NK-92 treated with Interleukin-12 subunit alpha and Interleukin-12 subunit beta, amount 100 ng/mL, for 24 hours (cell line): Measurements from ENCODE around the gene PNPLA7.
A peak's percentile ranks its signal among the peaks of the same experiment; 100 is the strongest.

Source experiments
- DNase-seq: peaks from one replicate; lab custom pipeline; 2025; lab: John Stamatoyannopoulos, UW

Gene PNPLA7

DNA sequence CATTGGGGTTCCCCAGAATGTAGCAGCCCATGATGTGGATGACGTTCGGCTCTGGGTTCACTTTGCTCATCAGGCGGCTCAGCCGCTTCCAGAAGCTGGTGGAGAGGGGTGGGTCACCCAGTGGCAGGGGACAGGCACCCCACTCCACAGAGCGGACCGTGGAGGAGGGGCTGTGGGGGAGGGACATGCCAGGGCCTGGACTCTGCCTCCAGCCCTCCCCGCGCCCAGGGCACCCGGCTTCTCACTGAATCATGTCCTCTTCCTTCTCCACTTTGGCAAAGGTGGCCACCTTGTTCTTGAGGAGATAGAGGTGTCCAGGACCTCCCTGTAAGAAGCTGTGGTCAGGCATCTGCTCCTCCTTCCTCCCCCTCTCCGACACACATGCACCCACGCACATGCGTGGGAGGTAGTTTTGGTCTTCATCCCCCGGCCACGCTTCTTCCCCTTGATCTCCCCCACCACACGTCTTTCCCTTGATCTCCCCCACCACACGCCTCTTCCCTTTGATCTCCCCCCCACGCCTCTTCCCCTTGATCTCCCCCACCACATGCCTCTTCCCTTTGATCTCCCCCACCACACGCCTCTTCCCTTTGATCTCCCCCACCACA, 100.2 kb downstream of the PNPLA7 start:
- no peak for DNase-seq

DNA sequence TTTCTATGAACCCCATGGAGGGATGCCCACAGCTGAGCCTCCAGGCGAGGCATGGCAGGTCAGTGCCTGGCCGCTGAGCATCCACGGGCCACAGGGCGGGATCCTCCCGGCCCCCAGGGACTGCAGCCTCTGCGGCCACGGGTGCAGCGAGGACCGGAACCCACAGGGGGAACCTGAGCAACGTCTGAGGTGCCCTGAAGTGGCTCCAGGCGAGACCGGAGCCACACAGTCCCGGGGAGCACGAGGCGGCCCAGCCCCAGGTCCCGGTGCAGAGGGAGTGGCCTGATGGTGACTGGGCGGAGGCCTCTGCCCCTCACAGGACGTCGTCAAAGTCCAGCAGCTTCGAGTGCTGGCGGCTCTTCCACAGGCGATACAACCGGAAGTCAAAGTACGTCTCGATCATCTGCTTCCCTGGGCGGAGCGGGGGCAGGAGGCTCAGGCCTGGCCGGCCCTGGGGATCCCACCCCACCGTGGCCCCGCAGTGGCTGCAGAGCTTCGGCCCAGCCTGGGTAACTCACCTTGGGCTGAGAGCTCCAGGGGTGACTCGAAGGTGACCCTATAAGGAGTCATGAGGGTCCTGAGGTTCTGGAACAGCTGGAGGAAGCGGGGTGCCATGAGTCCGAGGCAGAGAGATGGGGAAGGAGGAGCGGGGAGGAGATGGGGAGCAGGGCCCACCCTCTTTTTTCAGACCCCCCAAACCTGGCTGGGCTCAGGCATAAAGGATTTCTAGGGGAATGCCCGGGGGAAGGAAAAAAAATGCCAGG, 100.9 kb downstream of the PNPLA7 start:
- no peak for DNase-seq

DNA sequence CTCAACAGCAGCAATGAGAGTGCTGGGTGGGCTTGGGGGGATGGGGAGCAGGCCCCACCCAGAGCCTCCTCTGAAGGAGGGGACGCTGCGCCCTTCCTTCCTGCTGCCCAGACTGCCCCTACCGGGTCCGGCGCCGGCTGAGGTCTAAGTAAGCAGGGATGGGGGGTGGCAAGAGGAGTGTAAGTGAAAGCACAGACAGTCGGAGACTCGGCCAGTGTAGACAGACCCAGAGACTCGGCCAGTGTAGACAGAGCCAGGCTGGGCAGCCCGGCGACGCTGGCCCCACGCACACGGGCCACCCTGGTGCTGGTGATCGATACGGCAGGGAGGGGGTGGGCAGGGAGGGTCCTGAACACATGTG, 101.6 kb downstream of the PNPLA7 start:
- DNase-seq: no peak

DNA sequence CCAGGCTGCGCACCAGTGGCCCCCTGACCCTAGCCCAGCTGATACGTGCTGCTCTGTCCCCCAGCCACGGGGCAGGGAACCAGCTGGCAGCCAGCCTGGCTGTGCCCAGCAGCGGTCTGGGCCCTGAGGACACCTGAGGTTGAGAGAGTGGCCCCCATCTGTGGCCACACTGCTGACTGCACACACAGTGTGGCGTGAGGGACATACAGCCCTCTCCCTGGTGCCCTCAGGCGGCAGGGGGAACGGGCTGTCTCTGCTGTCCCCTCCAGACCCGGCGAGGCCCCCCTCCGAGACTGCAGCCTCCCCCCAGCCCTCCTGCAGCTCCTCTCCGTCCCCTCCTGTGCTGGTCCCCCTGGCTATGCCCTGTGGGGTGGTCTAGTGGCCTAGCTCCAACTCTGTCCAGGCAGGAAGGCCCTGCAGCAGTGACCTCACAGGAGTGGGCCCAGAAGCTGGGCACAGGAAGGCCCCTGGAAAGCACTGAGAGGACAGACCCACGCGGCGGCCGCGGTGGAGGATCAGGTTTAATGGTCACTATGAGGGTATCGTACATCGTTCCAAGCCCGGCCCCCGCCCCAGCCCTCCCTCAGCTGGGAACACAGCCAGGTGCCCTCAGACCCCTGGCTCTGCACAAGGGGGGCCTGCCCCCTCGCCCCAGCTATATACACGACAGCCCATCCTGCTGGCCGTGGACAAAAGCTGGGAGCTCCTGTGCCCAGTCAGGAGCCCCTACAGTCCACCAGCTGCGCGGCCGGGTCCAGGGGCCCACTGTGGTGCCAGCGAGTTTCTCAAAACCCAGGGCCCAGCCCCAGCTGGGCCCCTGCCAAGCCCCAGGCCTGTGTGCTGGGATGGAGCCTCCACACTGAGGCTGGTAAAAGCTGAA, 102.2 kb downstream of the PNPLA7 start:
- no peak for DNase-seq

DNA sequence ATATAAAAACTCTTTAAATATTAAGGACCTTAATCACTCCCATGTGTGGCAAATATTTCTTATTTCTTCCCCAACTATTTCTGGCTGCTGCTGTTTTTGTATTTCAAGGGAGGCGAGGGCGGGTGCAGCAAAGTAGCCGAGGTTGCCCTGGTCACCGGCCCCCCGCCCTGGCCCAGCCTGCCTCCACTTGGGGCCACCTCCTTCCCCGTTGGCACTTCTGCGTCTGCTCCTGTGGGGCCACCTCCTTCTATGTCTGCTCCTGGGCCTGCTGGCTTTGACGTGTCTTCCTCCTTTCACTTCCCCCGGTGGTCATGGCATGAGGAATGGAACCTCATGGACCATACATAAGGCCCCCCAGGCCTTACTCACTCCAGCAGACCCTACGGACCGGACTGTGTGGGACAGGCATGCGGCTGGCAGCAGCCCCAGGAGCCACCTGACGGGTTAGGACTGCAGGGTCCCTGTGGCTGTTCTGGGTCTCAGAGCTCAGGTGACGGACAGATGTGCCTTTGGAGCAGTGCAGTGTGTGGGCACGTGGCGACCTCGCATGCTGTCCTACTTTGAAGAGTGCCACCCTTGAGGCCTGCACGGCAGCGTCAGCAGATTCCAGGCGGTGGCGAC, 103.2 kb downstream of the PNPLA7 start:
- DNase-seq: no peak

DNA sequence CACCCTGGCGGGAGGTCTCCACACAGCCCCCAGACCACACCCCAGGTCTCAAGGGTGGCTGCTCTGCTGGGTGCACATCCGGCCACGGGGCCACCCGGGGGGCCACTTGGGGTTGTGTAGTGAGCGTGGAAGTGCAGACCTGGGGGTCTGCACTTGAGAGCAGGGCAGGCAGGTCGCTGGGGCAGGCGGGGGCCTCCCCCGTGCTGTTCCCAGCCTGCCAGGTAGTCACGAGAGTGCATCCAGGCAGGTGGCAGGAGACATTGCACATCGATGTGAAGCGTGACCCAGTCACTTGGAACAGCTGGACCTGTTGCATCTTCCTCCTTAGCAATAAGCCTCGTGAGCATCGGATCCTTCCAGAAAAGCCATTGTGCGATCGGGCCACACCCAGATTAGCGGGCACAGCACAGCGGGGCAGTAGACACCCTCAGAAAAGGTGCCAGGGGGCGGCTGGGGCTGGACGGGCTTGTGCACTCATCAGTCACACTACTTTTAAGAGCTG, 104.2 kb downstream of the PNPLA7 start:
- no peak for DNase-seq

DNA sequence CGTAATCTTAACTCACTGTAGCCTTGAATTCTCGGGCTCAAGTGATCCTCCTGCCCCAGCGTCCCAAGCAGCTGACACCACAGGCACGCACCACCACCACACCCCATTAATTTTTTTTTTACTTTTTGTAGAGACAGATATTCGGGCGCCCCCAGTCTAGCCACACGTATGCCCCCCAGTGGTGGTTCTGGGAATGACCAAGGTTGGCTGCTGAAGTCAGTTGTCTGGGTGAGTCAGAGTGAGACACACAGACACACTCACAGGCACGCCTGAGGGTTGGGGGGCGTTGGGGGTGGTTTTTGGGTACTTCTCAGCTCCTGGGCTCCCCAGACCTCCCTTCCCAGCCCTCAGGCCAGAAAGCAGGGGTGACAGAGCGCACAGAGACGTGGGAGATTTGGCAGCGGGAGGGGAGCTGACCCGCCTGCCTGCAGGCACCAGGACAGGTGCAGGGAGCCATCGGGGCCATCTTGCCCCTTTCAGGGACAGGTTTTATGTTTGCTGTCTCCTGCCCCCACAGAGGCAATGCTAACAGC, 104.9 kb downstream of the PNPLA7 start:
- peak; percentile 50 for DNase-seq

DNA sequence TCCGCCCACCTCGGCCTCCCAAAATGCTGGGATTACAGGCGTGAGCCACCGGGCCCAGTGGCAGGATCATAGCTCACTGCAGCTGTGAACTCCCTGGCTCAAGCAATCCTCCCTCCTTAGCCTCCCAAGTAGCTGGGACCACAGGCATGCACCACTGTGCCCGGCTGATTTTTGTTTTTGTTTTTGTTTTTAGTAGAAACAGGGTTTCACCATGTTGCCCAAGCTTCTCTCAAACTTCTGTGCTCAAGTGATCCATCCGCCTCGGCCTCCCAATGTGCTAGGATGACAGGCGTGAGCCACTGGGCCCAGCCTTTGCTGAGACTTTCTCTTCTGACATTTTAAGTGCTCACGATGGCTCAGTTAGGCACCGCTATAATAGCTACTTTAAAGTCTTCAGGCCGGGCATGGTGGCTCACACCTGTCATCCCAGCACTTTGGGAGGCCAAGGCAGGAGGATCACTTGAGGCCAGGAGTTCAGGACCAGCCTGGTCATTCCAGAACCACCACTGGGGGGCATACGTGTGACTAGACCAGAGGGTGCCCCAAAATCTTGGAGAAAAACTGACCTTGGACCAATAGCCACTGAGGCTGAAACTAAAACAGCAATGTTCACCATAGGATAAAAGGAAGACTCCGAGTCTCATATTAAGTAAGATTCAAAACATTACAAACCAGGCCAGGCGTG, 106.0 kb downstream of the PNPLA7 start:
- DNase-seq: no peak

DNA sequence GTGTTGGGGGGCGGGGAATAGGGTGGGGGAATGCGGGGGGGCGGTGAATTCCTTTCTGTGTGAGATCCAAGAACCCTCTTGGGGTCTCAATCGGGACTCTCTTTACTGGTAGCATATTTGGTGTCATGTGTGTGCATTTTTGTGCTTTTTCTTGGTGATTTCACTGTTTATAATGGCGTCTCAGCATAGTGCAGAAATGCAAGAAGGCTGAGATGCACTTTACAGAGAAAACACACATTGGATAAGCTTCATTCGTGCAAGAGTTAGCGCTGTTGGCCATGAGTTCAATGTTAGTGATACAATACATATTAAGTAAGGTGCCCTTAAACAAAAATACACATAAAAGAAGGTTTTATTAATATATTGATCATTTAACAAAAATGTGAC, 108.3 kb downstream of the PNPLA7 start:
- no peak for DNase-seq

DNA sequence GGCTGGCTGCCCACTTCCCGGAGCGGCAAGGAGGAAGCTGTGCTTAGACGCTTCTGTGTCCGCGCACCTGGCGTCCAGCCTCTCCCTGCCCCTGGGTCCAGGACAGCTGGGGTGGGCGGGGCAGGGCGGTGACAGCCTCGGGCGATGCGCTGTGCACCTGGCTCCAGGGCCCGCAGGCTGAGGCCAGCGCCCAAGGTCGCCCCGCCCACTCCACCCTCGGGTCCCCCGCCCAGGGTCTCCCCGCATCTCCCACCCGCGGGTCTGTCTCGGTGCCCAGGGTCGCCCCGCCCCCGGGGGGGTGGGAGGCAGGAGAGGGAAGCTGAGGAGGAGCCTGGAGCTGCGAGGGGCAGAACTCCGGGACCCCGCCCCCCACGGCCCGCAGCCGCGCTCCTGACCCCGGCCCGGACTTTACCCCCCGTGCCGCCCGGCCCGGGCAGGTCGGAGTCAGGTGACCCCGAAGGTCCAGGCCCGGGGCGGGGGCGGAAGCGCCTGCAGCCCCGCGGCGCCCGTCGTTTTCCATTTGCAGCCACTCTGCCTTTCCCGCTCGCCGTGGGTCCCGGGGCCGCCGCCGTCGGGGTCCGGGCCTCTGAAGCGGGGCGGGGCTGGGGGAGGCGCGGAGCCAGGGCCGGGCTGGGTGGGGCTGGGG, 108.8 kb downstream of the PNPLA7 start, which contains the start of gene ENTPD8:
ENTPD8 (minus strand) TSS at position 69 of the 646 bp plus-strand sequence. CDS start 3,072 bp downstream, outside the sequence.
- DNase-seq: no peak

DNA sequence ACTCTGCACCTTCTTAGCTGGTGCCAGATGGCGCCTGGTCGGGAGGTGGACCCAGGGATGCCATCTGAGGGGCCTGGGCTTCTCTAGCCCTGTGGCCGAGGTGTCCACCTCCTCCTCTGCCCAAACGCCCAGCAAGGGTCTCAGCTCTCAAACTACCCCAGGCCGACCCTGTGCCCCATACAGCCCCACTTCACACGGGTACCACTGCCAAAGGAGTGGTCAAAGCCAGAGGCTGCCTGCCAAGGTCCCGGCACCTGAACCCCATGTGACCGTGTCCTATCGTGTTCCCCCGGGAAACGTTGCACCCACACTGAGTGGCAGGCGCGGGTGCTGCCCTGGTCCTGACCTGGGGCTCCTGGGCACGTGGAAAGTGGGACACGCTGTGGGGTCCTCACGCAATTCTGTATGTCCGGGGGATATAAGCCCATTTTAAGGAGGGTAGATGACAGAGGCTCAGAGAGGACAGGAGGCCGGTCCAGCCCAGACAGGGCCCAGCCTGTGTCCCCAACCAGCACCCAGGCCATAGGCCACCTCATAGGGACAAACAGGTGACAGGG, 111.0 kb downstream of the PNPLA7 start:
- DNase-seq: no peak

DNA sequence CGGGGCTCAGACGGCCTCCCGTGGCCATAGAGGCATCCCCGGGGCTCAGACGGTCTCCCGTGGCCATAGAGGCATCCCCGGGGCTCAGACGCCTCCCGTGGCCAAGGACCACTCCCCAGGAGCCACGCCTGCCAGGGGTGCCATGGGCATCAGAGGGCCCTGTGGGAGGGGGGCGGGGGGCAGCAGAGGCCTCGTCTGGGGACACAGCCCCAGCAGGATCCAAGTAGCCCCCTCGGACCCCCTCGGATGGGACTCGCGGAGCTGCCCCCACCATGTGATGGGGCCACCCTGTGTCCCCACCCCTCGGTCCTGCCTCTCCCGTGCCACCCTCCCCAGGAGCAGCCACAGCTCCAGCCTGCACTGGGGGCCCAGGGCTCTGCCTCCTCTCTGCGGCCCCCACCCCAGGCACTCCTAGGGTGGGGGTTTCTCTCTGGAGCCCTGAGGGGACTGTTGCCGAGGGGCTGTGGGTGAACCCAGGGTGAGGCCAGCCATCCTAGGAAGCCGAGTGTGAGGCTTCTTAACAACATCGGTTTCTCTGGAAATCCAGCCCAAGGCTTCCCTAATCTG, 111.5 kb downstream of the PNPLA7 start:
- DNase-seq: no peak

DNA sequence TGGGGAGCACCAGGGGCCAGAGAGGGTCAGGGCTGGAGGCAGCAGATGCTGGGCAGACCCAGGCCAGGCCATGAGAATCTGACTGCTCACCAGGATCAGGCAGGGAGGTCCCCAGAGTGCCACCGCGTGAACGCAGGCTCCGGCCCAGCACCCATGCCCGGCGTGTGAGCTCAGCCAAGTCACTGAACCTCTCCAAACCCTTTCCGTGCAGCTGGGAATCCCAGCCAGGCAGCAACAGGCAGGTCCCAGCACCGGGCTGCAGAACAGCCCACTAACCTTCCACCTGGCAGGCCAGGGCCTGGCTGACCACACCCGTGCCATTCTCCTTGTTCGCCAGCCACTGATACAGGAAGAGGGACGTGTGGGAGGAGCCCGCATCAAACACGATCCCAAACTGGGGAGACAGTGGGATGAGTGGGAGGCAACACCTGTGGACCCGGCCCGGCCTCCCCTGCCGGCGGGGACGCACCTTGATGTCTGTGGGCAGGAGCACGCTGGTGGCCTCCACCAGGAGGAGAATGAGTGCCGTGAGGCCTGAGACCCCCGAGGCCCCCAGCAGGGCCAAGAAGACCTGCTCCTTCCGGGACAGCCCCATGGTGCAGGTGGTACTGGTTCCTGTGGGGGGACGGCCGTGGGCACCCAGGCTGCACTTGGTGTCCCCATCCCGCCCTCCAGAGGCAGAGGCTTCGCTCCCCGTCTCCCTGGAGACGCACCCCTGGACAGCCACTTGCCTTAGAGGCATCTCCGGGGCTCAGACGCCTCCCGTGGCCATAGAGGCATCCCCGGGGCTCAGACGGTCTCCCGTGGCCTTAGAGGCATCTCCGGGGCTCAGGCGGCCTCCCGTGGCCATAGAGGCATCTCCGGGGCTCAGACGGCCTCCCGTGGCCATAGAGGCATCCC, 112.3 kb downstream of the PNPLA7 start:
- no peak for DNase-seq

DNA sequence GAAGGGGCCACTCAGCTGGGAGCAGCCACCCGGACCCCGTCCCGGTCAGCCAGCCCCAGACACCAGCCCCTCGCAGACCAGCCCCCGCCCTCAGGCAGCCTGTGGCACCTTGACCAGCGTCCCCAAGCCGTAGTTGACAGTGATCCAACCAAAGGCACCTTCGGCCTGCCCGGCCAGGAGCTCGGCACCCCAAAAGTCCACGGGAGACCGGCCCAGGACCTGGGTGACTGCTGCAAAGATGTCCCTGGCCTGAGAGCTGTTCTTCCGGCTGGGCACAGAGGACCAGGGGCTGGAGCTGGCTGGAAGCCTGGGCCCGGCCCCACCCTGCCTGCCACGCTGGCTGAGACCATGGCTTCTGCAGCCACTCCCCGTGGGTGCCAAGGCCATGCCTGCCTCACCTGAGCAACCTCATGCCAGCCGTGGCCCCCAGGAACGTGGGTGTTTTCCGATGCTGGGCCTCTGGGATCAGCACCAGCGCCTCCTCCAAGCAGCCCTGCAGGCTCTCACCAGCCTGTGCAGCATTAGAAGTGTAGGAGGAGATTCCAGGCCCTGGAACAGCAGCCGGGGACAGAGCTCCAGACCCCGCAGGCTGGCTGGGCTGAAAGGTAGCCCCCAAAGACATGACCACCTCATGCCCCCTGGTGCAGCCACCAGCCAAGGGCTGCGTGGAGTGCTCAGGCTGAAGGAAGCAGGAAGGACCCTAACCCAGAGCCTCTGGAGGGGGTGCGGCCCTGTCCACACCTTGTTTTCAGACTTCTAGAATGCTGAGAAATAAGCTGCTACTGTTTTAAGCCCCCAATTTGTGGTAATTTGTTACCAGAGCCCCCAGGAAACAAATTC, 113.2 kb downstream of the PNPLA7 start:
- no peak for DNase-seq

DNA sequence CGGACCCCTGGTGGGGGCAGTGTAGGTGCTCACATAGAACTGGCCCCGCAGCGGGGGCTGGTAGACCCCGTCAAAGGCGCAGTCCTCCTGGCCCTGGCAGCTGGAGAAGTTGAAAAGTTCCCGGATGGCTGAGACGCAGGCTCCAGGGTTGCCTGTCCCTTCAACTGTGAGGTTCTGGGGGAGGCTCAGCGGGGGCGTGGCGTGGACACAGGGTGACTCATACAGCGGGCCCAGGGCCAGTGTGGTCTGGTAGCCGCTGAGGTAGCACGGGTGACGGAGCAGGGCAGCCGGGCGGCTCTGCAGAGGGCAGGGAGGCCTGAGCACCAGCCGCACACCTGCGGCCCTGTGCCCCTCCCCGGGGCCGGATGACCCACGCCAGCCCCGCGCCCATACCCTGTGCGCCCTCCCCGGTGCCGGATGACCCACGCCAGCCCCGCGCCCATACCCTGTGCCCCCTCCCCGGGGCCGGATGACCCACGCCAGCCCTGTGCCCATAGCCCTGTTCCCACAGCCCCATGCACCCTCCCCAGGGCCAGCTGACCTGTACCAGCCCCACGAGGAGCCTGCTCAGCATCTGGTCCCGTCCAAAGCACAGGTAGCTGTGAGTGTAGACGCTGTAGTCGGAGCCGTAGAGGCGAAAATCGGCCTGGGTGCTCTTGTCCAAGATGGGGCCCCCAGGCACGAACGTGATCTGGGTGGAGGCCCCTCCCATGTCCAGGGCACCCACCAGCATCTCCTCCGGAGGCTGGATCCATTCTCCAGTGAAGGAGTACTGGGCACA, 114.0 kb downstream of the PNPLA7 start:
- DNase-seq: no peak

DNA sequence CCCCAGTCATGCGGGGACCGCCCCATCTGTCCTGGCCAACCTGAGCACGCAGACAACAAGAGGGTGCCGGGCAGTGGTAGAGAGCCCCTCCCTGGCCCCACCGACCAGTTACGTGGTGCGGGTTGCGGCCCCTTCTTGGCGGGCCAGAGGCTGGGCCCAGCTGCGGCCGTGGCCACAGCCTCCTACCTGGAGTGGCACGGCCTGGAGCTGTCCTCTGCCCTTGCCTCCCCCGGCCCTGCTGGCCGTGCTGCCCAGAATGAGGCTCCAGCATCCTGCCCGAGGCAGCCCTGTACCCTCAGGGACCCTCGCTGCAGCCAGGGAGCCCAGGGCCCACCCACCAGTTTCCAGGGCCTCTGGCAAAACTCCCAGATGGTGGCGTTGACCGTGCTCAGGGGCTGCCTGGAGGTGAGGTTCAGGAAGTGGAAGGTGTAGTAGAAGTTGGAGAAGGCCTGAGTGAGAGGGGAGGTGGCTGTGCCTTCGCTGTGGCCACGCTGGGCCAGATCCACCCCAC, 114.8 kb downstream of the PNPLA7 start:
- no peak for DNase-seq
